ENCODE data around the gene MNT.

DNA sequence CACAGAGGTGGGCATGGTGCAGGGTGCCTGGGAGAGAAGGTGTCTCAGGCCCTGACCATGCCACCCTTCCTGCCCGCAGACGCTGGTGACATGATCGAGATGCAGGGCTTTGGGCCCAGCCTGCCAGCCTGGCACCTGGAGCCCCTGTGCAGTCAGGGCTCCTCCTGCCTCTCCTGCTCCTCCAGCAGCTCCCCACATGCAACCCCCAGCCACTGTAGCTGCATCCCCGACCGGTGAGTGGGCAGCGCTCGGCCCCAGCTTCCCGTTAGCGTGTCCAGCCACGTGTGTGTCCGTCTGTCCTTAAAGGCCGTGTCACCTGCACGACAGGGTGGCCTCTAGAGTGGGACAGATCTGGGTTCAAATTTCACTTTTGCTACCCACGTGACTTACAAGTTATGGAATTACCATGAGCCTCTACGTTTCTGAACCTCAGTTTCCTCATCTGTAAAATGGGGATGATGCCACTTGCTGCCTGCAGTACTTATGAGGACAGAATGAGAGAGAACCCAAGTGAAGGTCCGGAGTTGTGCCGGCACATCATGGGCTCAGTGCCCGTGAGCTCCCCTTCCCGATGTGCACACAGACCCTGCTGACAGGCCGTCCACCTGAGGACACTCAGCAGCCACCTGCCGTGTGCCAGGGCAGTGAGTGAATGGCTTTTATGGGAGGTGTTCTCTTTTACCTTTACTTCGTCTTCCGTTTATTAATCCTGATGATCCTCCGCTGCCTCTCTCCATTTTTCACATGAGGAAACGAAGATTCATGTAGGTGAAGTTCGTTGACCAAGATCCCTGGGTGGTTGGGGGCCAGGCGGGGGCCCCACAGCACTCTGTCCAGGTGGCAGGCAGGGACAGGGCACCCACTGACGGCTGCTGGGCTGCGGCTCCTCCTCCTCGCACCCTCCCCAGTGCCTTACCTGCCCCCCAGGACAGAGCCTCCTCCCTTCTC lies 29.4 kb downstream of the MNT start:
- TF ChIP-seq, protein P1, sequence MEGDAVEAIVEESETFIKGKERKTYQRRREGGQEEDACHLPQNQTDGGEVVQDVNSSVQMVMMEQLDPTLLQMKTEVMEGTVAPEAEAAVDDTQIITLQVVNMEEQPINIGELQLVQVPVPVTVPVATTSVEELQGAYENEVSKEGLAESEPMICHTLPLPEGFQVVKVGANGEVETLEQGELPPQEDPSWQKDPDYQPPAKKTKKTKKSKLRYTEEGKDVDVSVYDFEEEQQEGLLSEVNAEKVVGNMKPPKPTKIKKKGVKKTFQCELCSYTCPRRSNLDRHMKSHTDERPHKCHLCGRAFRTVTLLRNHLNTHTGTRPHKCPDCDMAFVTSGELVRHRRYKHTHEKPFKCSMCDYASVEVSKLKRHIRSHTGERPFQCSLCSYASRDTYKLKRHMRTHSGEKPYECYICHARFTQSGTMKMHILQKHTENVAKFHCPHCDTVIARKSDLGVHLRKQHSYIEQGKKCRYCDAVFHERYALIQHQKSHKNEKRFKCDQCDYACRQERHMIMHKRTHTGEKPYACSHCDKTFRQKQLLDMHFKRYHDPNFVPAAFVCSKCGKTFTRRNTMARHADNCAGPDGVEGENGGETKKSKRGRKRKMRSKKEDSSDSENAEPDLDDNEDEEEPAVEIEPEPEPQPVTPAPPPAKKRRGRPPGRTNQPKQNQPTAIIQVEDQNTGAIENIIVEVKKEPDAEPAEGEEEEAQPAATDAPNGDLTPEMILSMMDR (IDR thresholded peaks at IDR 0.05) = no peak
- no peak for TF ChIP-seq POLR2A (IDR thresholded peaks at IDR 0.05)

Measured in Peyer's patch (tissue), 4 donors.